HepG2 (cell line): ENCODE measurements around the gene TULP3. TPM values are rescaled to one million over a fixed set of nuclear protein-coding genes. Genes with fewer than 3 reads are reported as not detected.

ENCODE experiments used
- DNMT3B ChIP-seq: conservative IDR thresholded peaks from 2 replicates; pipeline ENCODE4 v1.6.1; 2016; ENCODE audit warnings: missing biosample characterization, control low read depth
- ELF1 ChIP-seq: sonication (generic); formaldehyde crosslinking; IDR thresholded peaks from 2 replicates; pipeline ENCODE4 v1.4.0; 2020; ENCODE audit warnings: missing genetic modification reagents
- IRF9 ChIP-seq: sonication (generic); formaldehyde crosslinking; IDR thresholded peaks from 2 replicates; pipeline ENCODE4 v1.8.0; 2022; ENCODE audit warnings: missing genetic modification reagents, mild to moderate bottlenecking, borderline replicate concordance
- PAWR ChIP-seq: sonication (generic); formaldehyde crosslinking; IDR thresholded peaks from 2 replicates; pipeline ENCODE4 v1.4.0; 2020; ENCODE audit warnings: missing genetic modification reagents, mild to moderate bottlenecking, borderline replicate concordance
- PHF20 ChIP-seq: sonication (generic); formaldehyde crosslinking; IDR thresholded peaks from 2 replicates; pipeline ENCODE4 v1.5.0; 2020; ENCODE audit warnings: mild to moderate bottlenecking, missing genetic modification reagents
- ZBTB10 ChIP-seq: sonication (generic); formaldehyde crosslinking; IDR thresholded peaks from 2 replicates; pipeline ENCODE4 v1.4.0; 2020; ENCODE audit warnings: missing genetic modification reagents, borderline replicate concordance
- ZNF101 ChIP-seq: sonication (generic); formaldehyde crosslinking; IDR thresholded peaks from 2 replicates; pipeline ENCODE4 v1.4.0; 2020; ENCODE audit warnings: mild to moderate bottlenecking, low read depth, missing genetic modification reagents, borderline replicate concordance
- ZNF407 ChIP-seq: sonication (generic); formaldehyde crosslinking; IDR thresholded peaks from one replicate; pipeline ENCODE4 v1.5.1; 2020; ENCODE audit warnings: mild to moderate bottlenecking, missing genetic modification reagents; ENCODE audit errors: not compliant biosample characterization
- ZNF577 ChIP-seq: sonication (generic); formaldehyde crosslinking; IDR thresholded peaks from 2 replicates; pipeline ENCODE4 v1.4.0; 2020; ENCODE audit warnings: mild to moderate bottlenecking, low read depth, missing genetic modification reagents, borderline replicate concordance
- ZNF800 ChIP-seq: sonication (generic); formaldehyde crosslinking; IDR thresholded peaks from 2 replicates; pipeline ENCODE4 v1.4.0; 2020; ENCODE audit warnings: missing genetic modification reagents
- ZUFSP ChIP-seq: sonication (generic); formaldehyde crosslinking; IDR thresholded peaks from 2 replicates; pipeline ENCODE4 v1.9.0; 2021; ENCODE audit warnings: missing genetic modification reagents, mild to moderate bottlenecking, borderline replicate concordance
- polyA plus RNA-seq, 8 experiments: library from polyadenylated mRNA; depleted of rRNA in 3 of 8; stranded (reverse) in 7 of 8; unstranded in 1 of 8; fragments of >200 nt; fragmentation: Illumina TruSeq in 4 of 8; extraction: Trizol in 4 of 8; gene quantifications; 2 replicates each; pipeline versions ENCODE4 v1.2.1 to v1.2.3, GENCODE V29; 2011 to 2016; ENCODE audit warnings: low read depth in 4 of 8, missing spikeins in 1 of 8, mixed read lengths in 1 of 8; ENCODE audit not compliant: insufficient read depth in 1 of 8
- total RNA-seq, 5 experiments: library from RNA; depleted of rRNA; stranded (reverse); fragments of >200 nt; fragmentation: Illumina TruSeq; extraction: Trizol; gene quantifications; 2 replicates each; pipeline ENCODE4 v1.2.3, GENCODE V29; 2016; ENCODE audit warnings: low read depth in 1 of 5

The TULP3 gene
- total and polyA plus RNA-seq, 2 of the 13 experiments (the other 11 are each of a cell fraction or from before 2014, with no cell fraction given) = 11.2 to 13.2 TPM

- TF ChIP-seq ZNF101 (CRISPR knock-in tag) (no peak), IRF9 (CRISPR knock-in tag) (no peak), PHF20 (CRISPR knock-in tag) (no peak), ZUFSP (CRISPR knock-in tag) (no peak), ZNF407 (CRISPR knock-in tag) (no peak), ELF1 (CRISPR knock-in tag) (no peak), ZNF577 (CRISPR knock-in tag) (no peak), ZNF800 (CRISPR knock-in tag) (no peak), PAWR (CRISPR knock-in tag) (no peak), DNMT3B (CRISPR knock-in tag) (no peak), ZBTB10 (CRISPR knock-in tag) (peak; percentile 68; the same call in 1 of the 2 replicates)
These were observed 756 bp downstream of the TULP3 start (continued) for GRCh38 chr12:2891240-2892053.
